ENCODE results near the gene FOXP1.
A peak's percentile ranks its signal among the peaks of the same experiment; 100 is the strongest.

FOXP1 gene

DNA sequence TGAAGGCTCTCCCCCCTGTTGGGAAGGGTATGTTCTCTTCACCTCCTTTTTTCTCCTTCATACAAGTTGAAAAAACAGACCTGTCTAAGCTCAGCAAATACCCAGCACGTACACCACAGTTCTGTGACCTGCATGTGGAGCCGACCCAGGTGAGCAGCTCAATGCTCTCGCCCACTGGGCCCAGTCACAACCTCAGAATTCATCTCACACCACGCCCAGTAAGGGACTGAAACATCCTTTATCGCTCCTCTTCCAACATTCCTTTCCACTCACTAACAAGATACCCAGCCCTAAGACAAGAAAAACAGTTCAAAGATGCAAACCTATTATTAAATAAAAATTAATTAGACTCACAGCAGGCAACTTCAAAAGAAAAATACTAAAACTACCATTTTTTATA, 68.9 kb downstream of the FOXP1 start:
- CTCF ChIA-PET: no interaction called here
- no peak for DNase-seq (ENCODE audit: extremely low spot score)
- TF ChIP-seq, protein P1, sequence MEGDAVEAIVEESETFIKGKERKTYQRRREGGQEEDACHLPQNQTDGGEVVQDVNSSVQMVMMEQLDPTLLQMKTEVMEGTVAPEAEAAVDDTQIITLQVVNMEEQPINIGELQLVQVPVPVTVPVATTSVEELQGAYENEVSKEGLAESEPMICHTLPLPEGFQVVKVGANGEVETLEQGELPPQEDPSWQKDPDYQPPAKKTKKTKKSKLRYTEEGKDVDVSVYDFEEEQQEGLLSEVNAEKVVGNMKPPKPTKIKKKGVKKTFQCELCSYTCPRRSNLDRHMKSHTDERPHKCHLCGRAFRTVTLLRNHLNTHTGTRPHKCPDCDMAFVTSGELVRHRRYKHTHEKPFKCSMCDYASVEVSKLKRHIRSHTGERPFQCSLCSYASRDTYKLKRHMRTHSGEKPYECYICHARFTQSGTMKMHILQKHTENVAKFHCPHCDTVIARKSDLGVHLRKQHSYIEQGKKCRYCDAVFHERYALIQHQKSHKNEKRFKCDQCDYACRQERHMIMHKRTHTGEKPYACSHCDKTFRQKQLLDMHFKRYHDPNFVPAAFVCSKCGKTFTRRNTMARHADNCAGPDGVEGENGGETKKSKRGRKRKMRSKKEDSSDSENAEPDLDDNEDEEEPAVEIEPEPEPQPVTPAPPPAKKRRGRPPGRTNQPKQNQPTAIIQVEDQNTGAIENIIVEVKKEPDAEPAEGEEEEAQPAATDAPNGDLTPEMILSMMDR (IDR thresholded peaks at IDR 0.05; ENCODE audit: control extremely low read depth, extremely low read depth, low read depth, missing control alignments): no peak
- POLR2A ChIA-PET: no interaction called here

DNA sequence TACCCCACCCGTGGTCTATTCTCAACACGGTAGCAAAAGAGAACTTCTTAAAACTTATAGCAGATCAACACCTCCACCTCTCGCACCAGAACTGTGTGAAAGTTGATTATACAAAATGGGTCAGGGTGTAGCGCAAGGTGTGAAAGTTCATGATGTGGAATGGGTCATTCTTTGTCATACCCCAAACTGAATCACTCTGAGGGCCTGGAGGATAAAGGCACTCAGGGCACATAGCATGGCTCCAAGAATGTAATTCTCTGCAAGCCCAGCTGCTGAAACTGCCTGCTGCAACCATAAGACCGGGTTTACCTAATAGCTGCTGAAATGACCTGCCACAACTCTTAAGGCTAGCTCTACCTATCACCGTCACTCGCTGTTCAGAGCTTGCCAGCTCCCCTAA, 70.0 kb downstream of the FOXP1 start:
- TF ChIP-seq, protein P1 (IDR thresholded peaks at IDR 0.05; ENCODE audit: control extremely low read depth, extremely low read depth, low read depth, missing control alignments): no peak
- DNase-seq (ENCODE audit: extremely low spot score): no peak
- POLR2A ChIA-PET: no interaction called here
- CTCF ChIA-PET: no interaction called here

DNA sequence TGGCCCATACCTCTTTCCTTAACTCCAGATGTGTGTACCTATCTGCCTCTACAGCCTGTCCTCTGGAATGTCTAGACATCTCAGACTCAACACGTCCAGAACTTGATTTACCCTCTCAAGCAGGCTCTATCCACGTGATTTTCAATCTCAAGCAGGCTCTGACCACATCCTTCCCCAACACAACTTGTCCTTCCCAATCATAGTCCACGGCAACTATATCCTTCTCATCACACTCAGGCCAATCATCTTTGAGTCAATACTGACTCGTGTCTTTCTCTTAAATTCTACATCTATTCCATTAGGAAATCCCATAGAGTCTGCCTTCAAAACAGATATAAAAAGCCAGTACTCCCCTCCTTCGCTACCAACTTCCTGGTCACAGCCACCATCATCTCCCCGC, 70.4 kb downstream of the FOXP1 start:
- TF ChIP-seq, protein P1 (IDR thresholded peaks at IDR 0.05; ENCODE audit: control extremely low read depth, extremely low read depth, low read depth, missing control alignments): no peak
- ChIA-PET POLR2A (no interaction called here), CTCF (no interaction called here)
- no peak for DNase-seq (ENCODE audit: extremely low spot score)

DNA sequence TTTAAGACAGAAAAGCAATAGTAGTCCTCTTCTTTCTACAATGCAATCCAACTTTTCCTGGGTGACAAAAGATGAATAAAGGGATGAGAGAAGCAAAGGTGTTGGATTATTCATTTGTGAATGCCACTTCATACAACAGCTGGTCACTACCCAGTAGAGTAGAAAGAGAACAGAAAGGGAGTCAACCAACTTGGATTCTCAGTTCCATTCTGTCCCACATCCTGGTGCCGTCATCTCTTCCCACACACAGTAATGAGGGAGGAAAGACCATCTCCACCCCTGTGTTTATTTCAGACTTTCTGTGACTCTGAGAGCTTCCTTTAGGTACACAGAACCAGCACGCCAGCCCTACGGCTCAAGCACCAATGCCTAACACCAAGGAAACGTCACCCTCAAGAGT, 71.0 kb downstream of the FOXP1 start:
- TF ChIP-seq, protein P1 (IDR thresholded peaks at IDR 0.05; ENCODE audit: control extremely low read depth, extremely low read depth, low read depth, missing control alignments): no peak
- POLR2A ChIA-PET: no interaction called here
- no peak for DNase-seq (ENCODE audit: extremely low spot score)
- CTCF ChIA-PET: interaction anchor here (1.2 kb wide), 1 partner anchor 52 kb away, joined by 3 read pairs; no protein-coding TSS in a partner anchor

DNA sequence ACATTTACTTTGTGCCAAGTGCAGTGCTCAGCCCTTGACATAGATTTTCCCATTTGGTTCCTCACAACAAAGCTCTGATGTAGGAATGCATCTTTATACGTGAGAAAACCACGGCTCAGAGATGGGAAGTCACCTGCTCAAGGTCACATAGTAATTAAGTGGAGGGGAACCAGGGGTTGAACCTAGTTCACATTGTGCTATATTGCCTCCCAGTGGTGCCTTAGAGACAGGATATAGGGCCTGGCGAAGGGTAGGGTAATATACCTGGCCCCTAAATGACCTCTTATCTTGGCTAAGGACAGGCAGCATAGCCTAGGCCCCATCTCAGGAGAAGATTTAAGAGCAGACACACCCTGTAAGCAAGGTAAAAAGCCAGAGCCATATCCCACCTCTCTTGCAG, 71.5 kb downstream of the FOXP1 start:
- DNase-seq (ENCODE audit: extremely low spot score): peak; percentile 22
- ChIA-PET CTCF (interaction anchor here (0.7 to 1.2 kb wide), 2 partner anchors 52 to 452 kb away, joined by 3 read pairs; no protein-coding TSS in a partner anchor), POLR2A (interaction anchor here (0.7 kb wide), 1 partner anchor 180 kb away, joined by 4 read pairs; no protein-coding TSS in a partner anchor)
- TF ChIP-seq, protein P1 (IDR thresholded peaks at IDR 0.05; ENCODE audit: control extremely low read depth, extremely low read depth, low read depth, missing control alignments): no peak

DNA sequence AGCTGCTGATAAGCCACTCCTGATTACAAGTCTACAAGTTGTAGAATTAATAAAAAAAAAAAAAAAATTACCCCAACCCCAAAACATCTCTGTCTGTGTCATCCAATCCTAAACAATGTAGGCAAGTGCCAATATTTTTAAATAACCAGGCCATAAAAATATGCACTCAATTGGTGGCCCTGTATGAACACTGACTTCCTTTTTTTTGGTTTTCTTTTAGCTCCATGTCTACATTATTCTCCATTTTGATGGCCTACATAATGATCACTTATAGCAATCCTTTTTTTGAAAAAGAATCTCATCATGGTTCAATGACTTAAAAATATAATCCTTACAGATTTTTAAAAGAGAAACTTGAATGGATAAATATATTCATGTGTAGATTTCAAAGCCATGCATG, 72.1 kb downstream of the FOXP1 start:
- CTCF ChIA-PET: interaction anchor here (0.7 to 1.7 kb wide), 4 partner anchors 13 to 813 kb away, joined by 3 to 4 read pairs (median 3); no protein-coding TSS in a partner anchor
- TF ChIP-seq, protein P1 (IDR thresholded peaks at IDR 0.05; ENCODE audit: control extremely low read depth, extremely low read depth, low read depth, missing control alignments): no peak
- no peak for DNase-seq (ENCODE audit: extremely low spot score)
- POLR2A ChIA-PET: interaction anchor here (0.7 kb wide), 1 partner anchor 181 kb away, joined by 4 read pairs; no protein-coding TSS in a partner anchor

Data from GM10248 (cell line).